Endodermal cell (in vitro differentiated cells): ENCODE data around the gene IKZF1. TPM values are rescaled to one million over a fixed set of nuclear protein-coding genes. Genes with fewer than 3 reads are reported as not detected.

ENCODE experiments used
- DNase-seq: peaks from one replicate; pipeline ENCODE4 v3.0.0-alpha.2; 2017
- H3K27ac ChIP-seq: 2 replicates; pipeline ENCODE4 v1.5.1; 2013; ENCODE audit warnings: mild to moderate bottlenecking, low read depth, low read length, moderate library complexity
- H3K27me3 ChIP-seq: 2 replicates; pipeline ENCODE4 v1.6.1; 2013; ENCODE audit warnings: mild to moderate bottlenecking, low read length, moderate library complexity; ENCODE audit not compliant: insufficient read depth, control insufficient read depth, poor library complexity, severe bottlenecking
- H3K36me3 ChIP-seq: 2 replicates; pipeline ENCODE4 v1.7.0; 2013; ENCODE audit warnings: mild to moderate bottlenecking, low read length, moderate library complexity; ENCODE audit not compliant: control insufficient read depth, insufficient read depth
- H3K4me1 ChIP-seq: one replicate; pipeline ENCODE4 v1.7.0; 2013; ENCODE audit warnings: low read length; ENCODE audit not compliant: control insufficient read depth, insufficient read depth
- H3K4me3 ChIP-seq: 2 replicates; pipeline ENCODE4 v1.5.1; 2013; ENCODE audit warnings: mild to moderate bottlenecking, low read length, moderate library complexity
- H3K9ac ChIP-seq: 2 replicates; pipeline ENCODE4 v1.6.1; 2013; ENCODE audit warnings: mild to moderate bottlenecking, low read length, moderate library complexity; ENCODE audit not compliant: poor library complexity, severe bottlenecking; ENCODE audit errors: extremely low read depth
- H3K9me3 ChIP-seq: 2 replicates; pipeline ENCODE4 v1.6.1; 2013; ENCODE audit warnings: mild to moderate bottlenecking, low read length, moderate library complexity; ENCODE audit not compliant: control insufficient read depth
- H3K27ac Mint-ChIP-seq: 2 replicates; pipeline ENCODE4 v1.8.0; 2020; ENCODE audit warnings: mixed read lengths
- H3K27me3 Mint-ChIP-seq: 2 replicates; pipeline ENCODE4 v1.8.0; 2021; ENCODE audit warnings: mild to moderate bottlenecking, mixed read lengths; ENCODE audit not compliant: insufficient read depth
- H3K36me3 Mint-ChIP-seq: 2 replicates; pipeline ENCODE4 v1.8.0; 2020; ENCODE audit warnings: low read depth, mixed read lengths
- H3K4me1 Mint-ChIP-seq: 2 replicates; pipeline ENCODE4 v1.8.0; 2020; ENCODE audit warnings: mixed read lengths
- H3K4me3 Mint-ChIP-seq: 2 replicates; pipeline ENCODE4 v1.8.0; 2020; ENCODE audit warnings: mild to moderate bottlenecking, moderate library complexity, mixed read lengths
- H3K9me3 Mint-ChIP-seq: 2 replicates; pipeline ENCODE4 v1.8.0; 2020; ENCODE audit warnings: mild to moderate bottlenecking, mixed read lengths
- CTCF ChIP-seq: fragments of 200-600 bp; sonication (generic); conservative IDR thresholded peaks from 2 replicates; pipeline ENCODE4 v1.5.0; 2021; ENCODE audit warnings: antibody characterized with exemption, mild to moderate bottlenecking
- WGBS, 2 experiments: methylation state at CpG; one replicate each; pipeline versions ENCODE4 v1.1.5 to v1.1.7; 2013; ENCODE audit warnings: missing lambda C conversion rate in 2 of 2, mixed read lengths in 1 of 2; ENCODE audit not compliant: insufficient coverage in 1 of 2, insufficient read length in 1 of 2; 5-methylcytosine and 5-hydroxymethylcytosine counted together
- total RNA-seq, 2 donors: library from RNA; stranded (reverse); fragmentation: NEBNext Ultra II Directional in 1 of 2; extraction: Animal tissue kit (Norgen Biotek cat#: 25700) in 1 of 2; gene quantifications; 2 replicates in 1 of 2; 3 replicates in 1 of 2; pipeline ENCODE4 v1.2.1, GENCODE V29; 2021

The IKZF1 gene
- total RNA-seq, 2 donors from 2014 or later = 0.44 to 0.55 TPM

GRCh38 chr7:50416527-50417182 lies 112.1 kb downstream of the IKZF1 start:
- Mint-ChIP-seq H3K4me3 (no peak overlapping the region), H3K36me3 (no peaks in the 10 kb centered on the region), H3K4me1 (peaks cover 9% of the 10 kb centered on the region), H3K9me3 (no peaks in the 10 kb centered on the region), H3K27me3 (no peaks in the 10 kb centered on the region), H3K27ac (no peak overlapping the region)
- Histone ChIP-seq H3K4me1 (no peaks in the 10 kb centered on the region), H3K9ac (no peak overlapping the region), H3K27ac (no peak overlapping the region), H3K36me3 (no peaks in the 10 kb centered on the region), H3K9me3 (no peaks in the 10 kb centered on the region), H3K4me3 (no peak overlapping the region), H3K27me3 (no peaks in the 10 kb centered on the region)
- peak; percentile 42 for DNase-seq
- 83 to 88% methylated on average over 4 to 7 of the region's 7 CpGs for WGBS, 2 experiments
- TF ChIP-seq CTCF = peak; percentile 41

- Mint-ChIP-seq H3K27me3 (no peaks in the 10 kb centered on the region), H3K4me3 (no peak overlapping the region), H3K9me3 (no peaks in the 10 kb centered on the region), H3K4me1 (peaks cover 12% of the 10 kb centered on the region), H3K27ac (no peak overlapping the region), H3K36me3 (no peaks in the 10 kb centered on the region)
- WGBS, 2 experiments = 0 to 13% methylated on average over 2 to 4 of the region's 4 CpGs
- Histone ChIP-seq H3K4me3 (no peak overlapping the region), H3K36me3 (no peaks in the 10 kb centered on the region), H3K27ac (no peak overlapping the region), H3K9ac (no peak overlapping the region), H3K9me3 (no peaks in the 10 kb centered on the region), H3K4me1 (no peaks in the 10 kb centered on the region), H3K27me3 (no peaks in the 10 kb centered on the region)
- peak; percentile 95 for DNase-seq
- TF ChIP-seq CTCF = peak; percentile 97
These were observed 113.6 kb downstream of the IKZF1 start for GRCh38 chr7:50418086-50418515.

GRCh38 chr7:50418526-50419290 lies 114.2 kb downstream of the IKZF1 start:
- DNase-seq = peak; percentile 65
- no peaks in the 10 kb centered on the region for H3K27me3 Mint-ChIP-seq
- WGBS, 2 experiments = 77 to 82% methylated on average over 11 to 14 of the region's 14 CpGs

More at GRCh38 chr7:50418526-50419290, 114.2 kb downstream of the IKZF1 start:
- H3K27ac Mint-ChIP-seq = peak overlapping the region; percentile 23
- TF ChIP-seq CTCF = no peak
- H3K9me3 Mint-ChIP-seq = no peaks in the 10 kb centered on the region
- H3K36me3 Mint-ChIP-seq = no peaks in the 10 kb centered on the region
- no peak overlapping the region for H3K4me3 Mint-ChIP-seq
- Histone ChIP-seq H3K36me3 (no peaks in the 10 kb centered on the region), H3K9me3 (no peaks in the 10 kb centered on the region), H3K9ac (no peak overlapping the region), H3K27me3 (no peaks in the 10 kb centered on the region), H3K27ac (no peak overlapping the region), H3K4me3 (no peak overlapping the region), H3K4me1 (no peaks in the 10 kb centered on the region)
- peaks cover 12% of the 10 kb centered on the region for H3K4me1 Mint-ChIP-seq
